SK-N-MC (cell line): ENCODE data around the gene UBR3.

ENCODE experiments used
- EZH2 ChIP-seq: fragments of 200-600 bp; sonication (generic); IDR thresholded peaks from one replicate; pipeline ENCODE4 v1.6.1; 2017; ENCODE audit warnings: antibody characterized with exemption
- FOXP2 ChIP-seq: optimal IDR thresholded peaks from 2 replicates; pipeline ENCODE3; 2011; ENCODE audit warnings: mild to moderate bottlenecking, moderate library complexity; ENCODE audit not compliant: insufficient read depth; ENCODE audit errors: extremely low read length, control extremely low read depth
- POLR2AphosphoS5 ChIP-seq: IDR thresholded peaks from 2 replicates; pipeline ENCODE4 v1.6.1; 2012; ENCODE audit warnings: mild to moderate bottlenecking, low read depth, low read length, borderline replicate concordance

DNA sequence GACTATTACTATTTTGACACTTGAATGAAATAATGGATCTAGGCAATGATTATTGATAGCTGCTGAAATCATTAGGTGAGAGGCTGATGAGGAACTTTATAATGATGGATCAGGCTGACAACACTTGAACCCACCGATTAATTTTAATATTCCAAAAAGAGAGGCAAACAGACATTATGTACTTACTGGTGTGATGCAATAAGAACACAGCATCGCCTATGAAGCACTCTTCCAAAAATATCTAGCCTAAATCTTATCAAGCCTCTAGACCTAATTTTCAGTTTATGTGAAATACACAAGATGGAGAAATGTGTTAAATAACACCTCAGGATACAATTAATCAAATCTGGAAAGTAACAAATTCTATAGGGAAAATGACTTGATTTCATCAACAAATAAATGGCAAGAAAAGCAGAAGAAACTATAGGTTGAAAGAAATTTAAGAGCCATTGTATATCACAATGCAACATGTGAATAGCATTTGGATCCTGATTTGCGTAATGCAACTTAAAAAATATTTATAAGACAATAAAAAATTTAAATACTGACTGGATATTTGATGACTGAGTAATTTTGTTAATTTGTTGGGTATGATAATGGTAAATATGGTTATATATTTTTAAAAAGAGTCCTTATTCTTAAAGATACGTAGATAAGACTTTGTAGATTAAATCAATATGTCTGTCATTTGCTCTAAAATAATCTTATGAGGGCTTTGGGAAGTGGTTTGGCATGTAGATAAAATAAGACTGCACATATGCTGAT is 45.8 kb upstream of the UBR3 start:
- TF ChIP-seq EZH2 = no peak
- TF ChIP-seq POLR2AphosphoS5 = no peak
- TF ChIP-seq FOXP2 = no peak
